GM13976 (cell line): ENCODE measurements around the gene C9orf78.

ENCODE experiments used
- DNase-seq: peaks from one replicate; pipeline ENCODE4 v3.0.0; 2012; ENCODE audit warnings: low spot score
- CTCF ChIP-seq: IDR thresholded peaks from 2 replicates; pipeline ENCODE4 v1.5.1; 2012; ENCODE audit warnings: borderline replicate concordance, mild to moderate bottlenecking; ENCODE audit not compliant: insufficient read depth; ENCODE audit errors: extremely low read depth, missing control alignments, control extremely low read depth
- in situ Hi-C: fragments of 300-500 bp; cut with MboI; formaldehyde crosslinking; loops from one replicate; pipeline ENCODE4 v1.12.0; 2022; ENCODE audit warnings: low sequenced_read_pairs, mixed read lengths, inconsistent platforms; ENCODE audit not compliant: unreplicated experiment

Gene C9orf78

GRCh38 chr9:129822898-129823541 is 12.1 kb downstream of the C9orf78 start:
- in situ Hi-C loops, result no loop called here
- no peak for TF ChIP-seq CTCF
- peak; percentile 58 for DNase-seq

- in situ Hi-C loops, result no loop called here
- no peak for DNase-seq
- TF ChIP-seq CTCF, result no peak
Measured at GRCh38 chr9:129816501-129817435, 18.3 kb downstream of the C9orf78 start.

GRCh38 chr9:129815278-129815677 is 19.8 kb downstream of the C9orf78 start:
- no peak for DNase-seq
- in situ Hi-C loops, result no loop called here
- TF ChIP-seq CTCF, result no peak

- TF ChIP-seq CTCF, result no peak
- no peak for DNase-seq
- in situ Hi-C loops, result no loop called here
Measured at GRCh38 chr9:129814432-129815223, 20.4 kb downstream of the C9orf78 start.

- in situ Hi-C loops, result no loop called here
- DNase-seq, result no peak
- no peak for TF ChIP-seq CTCF
Measured at GRCh38 chr9:129813661-129814060, 21.4 kb downstream of the C9orf78 start.

GRCh38 chr9:129812385-129812784 is 22.7 kb downstream of the C9orf78 start:
- no peak for DNase-seq
- in situ Hi-C loops, result no loop called here
- TF ChIP-seq CTCF, result no peak
